A204.1 (cell line): Measurements from ENCODE around the gene ERAS.
"Not testable (repeated sequence)": the region's sequence is repeated elsewhere in the genome, so short reads cannot be mapped to it uniquely, and the experiment has no call there.

Experiments
- FAIRE-seq: peaks from 2 replicates; lab custom pipeline; 2012; peaks lifted over from hg19 to GRCh38; lab: Jason Lieb, UNC

Gene ERAS

GRCh38 chrX:48798318-48798717, 28.0 kb upstream of the ERAS start:
- no peak for FAIRE-seq

DNA sequence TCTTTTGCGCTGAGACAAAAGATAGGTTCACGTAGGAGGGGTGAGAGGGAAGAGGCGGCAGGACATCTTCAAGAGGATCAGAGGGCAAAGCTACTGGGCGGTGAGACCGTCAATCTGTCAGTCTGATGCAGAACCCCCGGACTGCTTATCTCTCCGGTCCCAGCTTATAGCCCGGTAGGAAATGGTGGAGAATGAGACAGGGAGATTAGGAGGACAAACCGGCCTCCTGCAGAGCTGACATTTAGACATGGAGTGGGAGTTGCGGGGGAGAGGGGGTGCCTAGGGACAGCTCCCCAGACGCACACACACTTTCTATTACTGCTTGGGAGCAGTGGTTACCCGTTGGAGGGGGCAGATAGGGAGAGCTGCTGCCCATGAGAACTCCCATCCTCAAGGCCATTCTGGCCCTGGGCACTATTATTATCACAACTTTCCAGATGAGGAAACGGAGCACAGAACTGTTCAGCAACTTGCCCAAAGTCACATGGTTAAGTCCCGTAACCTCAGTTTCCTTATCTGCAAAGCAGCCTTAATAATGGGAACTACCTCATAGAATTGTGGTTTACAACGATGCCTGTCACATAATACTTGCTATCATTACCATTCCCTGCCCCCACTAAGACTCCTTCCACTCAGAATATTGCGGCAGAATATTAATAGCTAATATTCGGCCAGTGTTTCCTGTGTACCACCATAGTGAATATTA, 25.6 kb upstream of the ERAS start:
- FAIRE-seq: no peak

- peak; percentile 89 for FAIRE-seq
Observed at GRCh38 chrX:48801280-48802088, 24.8 kb upstream of the ERAS start, which contains the start of gene HDAC6. HDAC6 (plus strand) TSS chrX:48802067; CDS start chrX:48802693, 626 bp downstream.

GRCh38 chrX:48802089-48802904, 24.0 kb upstream of the ERAS start:
- FAIRE-seq: no peak

DNA sequence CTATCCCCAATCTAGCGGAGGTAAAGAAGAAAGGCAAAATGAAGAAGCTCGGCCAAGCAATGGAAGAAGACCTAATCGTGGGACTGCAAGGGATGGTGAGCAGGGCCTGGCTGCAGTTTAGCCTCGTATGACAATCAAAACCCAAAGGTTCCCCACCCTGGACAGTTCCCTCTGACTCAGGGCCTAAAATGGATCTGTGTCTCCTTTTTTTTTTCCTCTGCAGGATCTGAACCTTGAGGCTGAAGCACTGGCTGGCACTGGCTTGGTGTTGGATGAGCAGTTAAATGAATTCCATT, 23.5 kb upstream of the ERAS start:
- FAIRE-seq: no peak

DNA sequence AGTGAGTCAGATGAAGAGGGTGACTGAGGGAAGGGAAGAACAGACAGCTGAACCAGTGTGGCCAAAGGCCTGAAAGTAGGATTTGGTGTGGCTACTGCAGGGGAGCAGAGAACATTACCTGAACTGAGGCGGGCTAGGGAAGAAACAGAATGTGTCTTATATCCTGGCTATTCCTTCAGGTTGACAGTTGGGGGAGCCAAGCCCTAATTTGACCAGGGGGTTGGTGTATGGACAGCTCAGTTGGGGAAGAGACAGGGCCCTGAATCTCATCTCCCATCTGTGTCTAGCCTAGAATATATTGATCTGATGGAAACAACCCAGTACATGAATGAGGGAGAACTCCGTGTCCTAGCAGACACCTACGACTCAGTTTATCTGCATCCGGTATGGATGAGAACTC, 20.2 kb upstream of the ERAS start:
- no peak for FAIRE-seq

DNA sequence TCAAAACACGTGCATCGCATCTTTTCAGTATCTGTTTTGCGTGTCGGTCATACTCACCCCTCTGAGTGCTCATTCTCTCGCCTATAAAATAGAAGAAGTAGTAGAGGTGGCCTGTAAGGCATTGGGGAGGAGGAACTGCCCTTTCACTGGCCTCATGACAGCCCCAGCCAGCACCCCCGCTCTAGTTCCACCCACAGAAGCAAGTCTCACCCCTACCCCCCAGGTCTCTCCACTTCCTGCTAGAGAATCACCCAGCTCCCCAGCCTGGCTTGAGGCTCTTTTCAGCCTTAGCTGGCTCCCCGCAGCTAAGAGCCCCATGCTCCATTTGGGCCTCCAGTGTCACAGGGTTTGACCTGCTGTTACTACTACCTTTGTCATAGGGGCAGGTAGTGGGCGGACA, 12.7 kb upstream of the ERAS start:
- FAIRE-seq: no peak

GRCh38 chrX:48814722-48815121, 11.6 kb upstream of the ERAS start:
- no peak for FAIRE-seq

GRCh38 chrX:48815266-48815665, 11.0 kb upstream of the ERAS start:
- no peak for FAIRE-seq

- FAIRE-seq: no peak
Observed at GRCh38 chrX:48816014-48816810, 10.1 kb upstream of the ERAS start.

- no peak for FAIRE-seq
Observed at GRCh38 chrX:48818098-48818497, 8.2 kb upstream of the ERAS start.

- FAIRE-seq: no peak
Observed at GRCh38 chrX:48818866-48819265, 7.4 kb upstream of the ERAS start.

DNA sequence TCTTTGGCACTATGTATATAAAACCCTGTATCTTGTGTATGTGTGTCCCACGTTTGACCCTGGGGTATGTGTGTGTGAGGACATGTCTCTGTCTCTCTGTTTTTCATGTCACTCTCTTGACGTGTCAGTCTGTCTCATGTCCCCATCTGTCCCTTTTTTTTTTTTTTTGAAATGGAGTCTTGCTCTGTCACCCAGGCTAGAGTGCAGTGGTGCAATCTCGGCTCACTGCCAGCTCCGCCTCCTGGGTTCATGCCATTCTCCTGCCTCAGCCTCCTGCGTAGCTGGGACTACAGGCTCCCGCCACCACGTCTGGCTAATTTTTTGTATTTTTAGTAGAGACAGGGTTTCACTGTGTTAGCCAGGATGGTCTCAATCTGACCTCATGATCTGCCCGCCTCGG, 6.9 kb upstream of the ERAS start:
- not testable (repeated sequence) for FAIRE-seq

- no peak for FAIRE-seq
Observed at GRCh38 chrX:48823053-48823452, 3.3 kb upstream of the ERAS start.

- no peak for FAIRE-seq
Observed at GRCh38 chrX:48824066-48824465, 2.2 kb upstream of the ERAS start.

DNA sequence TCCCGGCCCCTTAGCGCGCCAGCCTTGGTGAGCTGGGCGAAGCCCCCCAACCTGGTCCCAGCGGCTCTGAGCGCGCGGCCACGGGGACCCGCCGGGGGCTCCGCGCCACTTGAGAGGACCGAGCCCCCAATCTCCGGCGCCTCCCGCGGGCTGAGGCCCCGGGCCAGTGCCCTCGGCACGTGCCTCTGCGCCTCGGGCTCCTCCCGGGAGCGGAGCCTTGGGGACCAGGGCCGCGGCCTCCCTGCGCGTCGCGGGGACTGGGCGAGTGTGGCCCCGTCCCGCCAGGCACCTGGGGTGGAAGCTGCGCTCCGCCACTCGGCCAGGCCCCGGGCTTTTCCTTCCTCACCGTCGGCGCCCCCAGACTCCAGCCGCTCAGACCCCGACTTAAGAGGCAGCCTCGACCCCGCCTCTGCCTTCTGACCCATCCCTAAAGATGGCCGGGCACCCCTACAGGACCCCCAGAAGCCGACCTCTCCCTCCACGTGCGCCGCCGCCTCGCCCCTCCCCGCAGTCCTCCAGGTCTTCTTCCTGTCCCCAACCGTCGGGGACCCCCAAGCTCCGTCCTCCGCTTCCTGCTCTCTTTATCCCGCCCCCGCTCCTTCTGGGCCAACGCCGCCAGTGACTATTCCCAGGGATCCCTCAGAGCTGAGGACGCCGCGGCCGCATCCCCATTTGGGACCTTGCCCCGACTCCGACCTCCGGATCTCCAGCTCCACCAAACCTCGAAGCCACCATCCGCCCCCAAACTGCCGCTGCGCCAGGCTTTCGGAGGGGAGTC, 752 bp downstream of the ERAS start:
- no peak for FAIRE-seq

GRCh38 chrX:48827654-48827968, 1.3 kb downstream of the ERAS start:
- no peak for FAIRE-seq

DNA sequence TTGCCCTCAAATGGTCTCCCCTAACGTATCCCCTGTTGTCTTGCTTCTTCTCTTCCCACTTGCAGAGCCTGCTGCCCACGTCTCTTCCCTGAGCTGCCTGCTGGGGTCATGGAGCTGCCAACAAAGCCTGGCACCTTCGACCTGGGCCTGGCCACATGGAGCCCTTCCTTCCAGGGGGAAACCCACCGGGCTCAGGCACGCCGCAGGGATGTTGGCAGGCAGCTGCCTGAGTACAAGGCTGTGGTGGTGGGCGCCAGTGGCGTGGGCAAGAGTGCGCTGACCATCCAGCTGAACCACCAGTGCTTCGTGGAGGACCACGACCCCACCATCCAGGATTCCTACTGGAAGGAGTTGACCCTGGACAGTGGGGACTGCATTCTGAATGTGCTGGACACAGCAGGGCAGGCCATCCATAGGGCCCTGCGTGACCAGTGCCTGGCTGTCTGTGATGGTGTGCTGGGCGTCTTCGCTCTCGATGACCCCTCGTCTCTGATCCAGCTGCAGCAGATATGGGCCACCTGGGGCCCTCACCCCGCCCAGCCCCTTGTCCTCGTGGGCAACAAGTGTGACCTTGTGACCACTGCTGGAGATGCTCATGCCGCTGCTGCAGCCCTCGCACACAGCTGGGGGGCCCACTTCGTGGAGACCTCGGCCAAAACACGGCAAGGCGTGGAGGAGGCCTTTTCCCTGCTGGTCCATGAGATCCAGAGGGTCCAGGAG, 2.9 kb downstream of the ERAS start:
- FAIRE-seq: no peak

- no peak for FAIRE-seq
Observed at GRCh38 chrX:48831136-48831908, 5.0 kb downstream of the ERAS start.

- no peak for FAIRE-seq
Observed at GRCh38 chrX:48831909-48832291, 5.6 kb downstream of the ERAS start.
